GM19372 (cell line): ENCODE measurements around the gene SVIL.
"Not testable (repeated sequence)": the region's sequence is repeated elsewhere in the genome, so short reads cannot be mapped to it uniquely, and the experiment has no call there.

Experiments used
- ATAC-seq: cut with Tn5 transposase; IDR thresholded peaks from one replicate; pipeline ENCODE4 v1.9.1; 2021; ENCODE audit warnings: mild to moderate bottlenecking, low read depth, moderate library complexity; ENCODE audit not compliant: unreplicated experiment

SVIL gene

GRCh38 chr10:29607576-29607975, 27.2 kb downstream of the SVIL start:
- no peak for ATAC-seq

DNA sequence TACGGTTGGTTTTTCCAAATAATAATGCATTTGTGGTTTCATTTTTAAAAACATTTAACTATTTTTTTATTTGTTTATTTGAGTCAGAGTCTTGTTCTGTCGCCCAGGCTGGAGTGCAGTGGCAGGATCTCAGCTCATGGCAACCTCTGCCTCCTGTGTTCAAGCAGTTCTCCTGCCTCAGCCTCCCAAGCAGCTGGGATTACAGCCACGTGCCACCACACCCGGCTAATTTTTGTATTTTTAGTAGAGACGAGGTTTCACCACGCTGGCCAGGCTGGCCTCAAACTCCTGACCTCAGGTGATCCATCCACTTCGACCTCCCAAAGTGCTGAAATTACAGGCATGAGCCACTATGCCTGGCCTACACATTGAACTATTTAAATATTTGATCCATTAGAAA, 28.1 kb downstream of the SVIL start:
- ATAC-seq: not testable (repeated sequence)

DNA sequence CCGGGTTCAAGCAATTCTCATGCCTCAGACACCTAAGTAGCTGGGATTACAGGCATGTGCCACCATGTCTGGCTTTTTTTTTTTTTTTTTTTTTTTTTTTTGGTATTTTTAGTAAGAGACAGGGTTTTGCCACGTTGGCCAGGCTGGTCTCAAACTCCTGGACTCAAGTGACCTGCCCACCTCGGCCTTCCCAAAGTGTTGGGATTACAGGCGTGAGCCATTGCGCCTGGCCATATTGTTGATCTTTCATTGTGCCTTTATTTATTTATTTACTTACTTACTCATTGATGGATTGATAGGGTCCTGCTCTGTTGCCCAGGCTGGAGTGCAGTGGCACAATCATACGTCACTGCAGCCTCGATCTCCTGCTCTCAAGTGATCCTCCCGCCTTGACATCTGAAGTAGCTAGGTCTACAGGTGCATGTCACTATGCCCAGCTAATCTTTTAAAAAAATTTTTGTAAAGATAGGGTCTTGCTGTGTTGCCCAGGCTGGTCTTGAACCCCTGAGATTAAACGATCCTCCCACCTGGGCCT, 30.4 kb downstream of the SVIL start:
- ATAC-seq: no peak

DNA sequence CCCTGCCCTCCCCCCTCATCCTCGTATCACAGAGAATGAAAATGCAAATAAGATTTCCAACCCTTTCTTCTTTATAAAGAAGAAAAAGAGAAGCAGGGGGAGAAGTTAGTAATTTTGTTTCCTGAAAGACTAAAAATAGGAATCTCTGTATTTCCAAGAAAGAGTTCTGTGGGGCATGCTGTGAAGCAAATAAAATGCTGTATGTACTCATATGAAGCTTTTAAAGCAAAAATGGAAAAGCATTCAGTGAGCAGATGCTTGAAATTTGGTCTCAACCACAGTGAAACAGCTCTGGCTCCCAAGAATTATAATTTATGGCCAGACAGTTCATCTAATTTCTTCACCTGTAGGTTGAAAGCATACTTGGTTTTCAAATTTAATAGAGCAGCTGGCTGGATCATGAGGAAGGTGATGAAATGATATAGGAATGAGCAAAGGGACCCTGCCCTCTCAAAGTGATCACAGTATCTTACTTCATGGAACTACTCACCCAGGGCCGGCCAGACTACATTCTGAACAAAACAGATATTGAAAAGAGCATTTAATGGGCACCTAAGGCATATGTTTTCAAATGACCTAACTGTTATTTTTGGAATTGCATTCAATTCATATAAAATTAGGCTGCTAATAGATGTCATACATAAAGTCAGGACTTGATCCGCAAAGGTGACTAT, 31.4 kb downstream of the SVIL start:
- no peak for ATAC-seq

GRCh38 chr10:29600821-29601220, 34.0 kb downstream of the SVIL start:
- ATAC-seq: no peak

DNA sequence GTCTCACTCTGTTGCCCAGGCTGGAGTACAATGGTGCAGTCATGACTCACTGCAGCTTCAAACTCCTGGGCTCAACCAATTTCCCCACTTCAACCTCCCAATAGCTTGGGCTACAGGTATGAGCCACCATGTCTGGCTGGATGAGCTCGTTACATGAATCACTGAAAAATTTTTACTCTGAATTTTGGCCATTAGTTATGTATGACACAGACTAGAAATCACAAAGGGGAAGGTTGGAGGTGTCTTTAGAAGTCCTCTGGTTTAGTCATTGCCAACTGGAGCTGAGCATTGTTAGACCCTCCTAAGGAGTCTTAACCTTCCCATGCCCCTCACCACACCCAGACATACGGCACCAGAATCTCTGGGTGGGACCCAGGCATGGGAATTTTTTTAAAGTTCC, 34.7 kb downstream of the SVIL start:
- ATAC-seq: no peak

- ATAC-seq: no peak
Measured at GRCh38 chr10:29598851-29599311, 35.9 kb downstream of the SVIL start.

GRCh38 chr10:29596826-29597225, 37.9 kb downstream of the SVIL start:
- ATAC-seq: no peak

DNA sequence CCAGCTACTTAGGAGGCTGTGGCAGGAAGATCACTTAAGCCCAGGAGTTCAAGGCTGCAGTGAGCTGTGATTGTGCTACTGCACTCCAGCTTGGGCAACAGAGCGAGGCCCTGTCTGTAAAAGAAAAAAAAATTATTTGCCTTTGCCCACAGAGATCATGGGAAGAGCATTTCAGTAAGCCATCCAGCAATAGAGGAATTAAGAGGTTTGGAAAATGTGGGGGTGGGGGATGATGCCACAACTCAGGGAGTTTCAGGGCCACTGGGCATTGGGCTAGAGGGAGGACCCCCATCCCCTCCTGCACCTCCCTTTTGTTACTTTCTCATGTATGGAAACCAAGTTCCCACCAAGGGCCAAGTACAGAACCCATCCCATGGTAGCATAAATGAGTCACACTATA, 38.4 kb downstream of the SVIL start:
- no peak for ATAC-seq

GRCh38 chr10:29595636-29596225, 39.0 kb downstream of the SVIL start:
- no peak for ATAC-seq

- no peak for ATAC-seq
Measured at GRCh38 chr10:29595146-29595545, 39.6 kb downstream of the SVIL start.

GRCh38 chr10:29591651-29591968, 43.2 kb downstream of the SVIL start:
- no peak for ATAC-seq

- ATAC-seq: no peak
Measured at GRCh38 chr10:29590915-29591650, 43.7 kb downstream of the SVIL start.

GRCh38 chr10:29588629-29589421, 45.9 kb downstream of the SVIL start:
- no peak for ATAC-seq

DNA sequence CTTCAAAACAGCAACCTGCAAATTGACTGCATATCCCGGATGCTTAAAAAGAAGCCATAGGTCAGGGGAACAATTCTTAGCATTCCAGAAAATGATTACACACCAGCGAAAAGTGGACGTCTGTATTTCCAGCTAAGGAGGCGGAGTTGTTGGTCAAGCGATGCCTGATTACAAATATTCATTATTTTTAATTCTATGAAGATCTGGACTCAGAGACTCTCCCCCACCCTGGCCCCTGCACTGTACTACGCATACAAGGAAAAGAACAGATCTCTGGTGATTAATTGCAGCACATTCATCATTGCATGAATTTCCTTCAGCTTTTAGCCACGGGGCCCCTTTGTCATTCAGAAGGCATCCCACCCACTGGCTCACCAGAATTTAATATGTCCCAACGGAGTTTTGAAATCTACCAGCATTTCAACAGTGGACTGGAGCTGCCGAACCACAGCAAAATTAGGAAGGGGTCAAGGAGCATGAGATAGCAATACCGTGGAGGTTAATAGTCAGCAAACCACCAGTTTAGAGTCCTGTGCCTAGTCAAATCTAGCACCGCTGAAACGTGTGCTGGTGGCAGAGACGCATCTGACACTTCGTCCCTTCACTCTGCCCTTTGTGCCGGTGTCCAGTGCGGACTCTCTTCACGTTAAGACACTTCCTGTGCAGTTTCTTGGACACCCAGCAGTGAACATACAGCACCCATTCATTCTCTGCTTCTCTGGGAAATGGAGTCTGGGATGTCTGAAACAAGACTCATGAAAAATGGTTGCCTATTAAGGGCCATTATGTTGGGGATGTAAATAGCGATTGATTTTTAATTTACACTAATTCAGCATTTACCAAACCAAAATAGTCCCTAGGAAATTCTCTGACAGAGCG, 46.8 kb downstream of the SVIL start:
- not testable (repeated sequence) for ATAC-seq

GRCh38 chr10:29587102-29587749, 47.5 kb downstream of the SVIL start:
- not testable (repeated sequence) for ATAC-seq

DNA sequence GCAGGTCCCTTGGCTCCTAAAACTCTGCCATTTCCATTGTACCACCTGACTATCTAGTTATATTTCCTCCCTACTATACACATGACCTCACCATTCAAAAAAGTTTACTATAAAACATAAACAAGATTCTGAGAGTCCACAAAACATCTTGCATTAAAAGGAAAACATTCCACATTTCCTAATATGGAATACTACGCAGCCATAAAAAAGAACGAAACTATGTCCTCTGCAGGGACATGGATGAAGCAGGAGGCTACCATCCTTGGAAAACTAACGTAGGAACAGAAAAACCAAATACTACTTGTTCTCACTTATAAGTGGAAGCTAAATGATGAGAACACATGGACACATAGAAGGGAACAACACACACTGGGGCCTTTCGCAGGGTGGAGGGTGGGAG, 48.3 kb downstream of the SVIL start:
- no peak for ATAC-seq

- no peak for ATAC-seq
Measured at GRCh38 chr10:29585488-29585976, 49.2 kb downstream of the SVIL start.

- ATAC-seq: no peak
Measured at GRCh38 chr10:29584436-29584835, 50.3 kb downstream of the SVIL start.
